ENCODE measurements around the gene RPL5.

The RPL5 gene

DNA sequence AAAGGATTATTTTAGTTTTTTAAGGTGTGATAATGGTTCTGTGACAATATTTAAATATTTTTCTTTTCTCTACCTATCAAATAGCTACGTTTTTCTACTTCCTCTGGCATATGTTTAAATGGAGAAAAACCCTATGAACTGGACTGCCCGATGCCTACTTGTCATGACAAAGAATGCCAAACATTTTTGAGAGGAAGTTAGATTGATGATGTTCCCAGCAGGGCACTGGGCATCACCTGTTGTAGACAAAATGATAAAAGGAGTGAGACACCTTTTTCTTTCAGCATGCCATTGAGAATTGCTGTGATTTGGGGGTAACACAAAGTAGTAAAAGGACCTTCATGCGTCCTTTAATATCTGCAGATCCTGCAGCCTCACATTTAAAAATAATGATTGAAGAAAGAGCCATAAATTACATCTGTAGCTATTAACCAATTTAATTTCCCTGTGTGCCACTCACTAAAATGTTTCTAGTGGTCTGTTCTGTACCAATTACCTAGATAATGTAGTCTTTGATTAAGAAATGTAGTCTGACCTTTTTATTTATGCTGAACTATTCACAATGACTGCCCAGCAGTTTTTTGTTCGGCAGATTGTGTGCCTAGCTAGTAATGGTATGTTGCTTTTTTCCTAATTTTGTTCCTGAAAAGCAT lies 47.6 kb downstream of the RPL5 start (continued):
- TF ChIP-seq, protein P1, sequence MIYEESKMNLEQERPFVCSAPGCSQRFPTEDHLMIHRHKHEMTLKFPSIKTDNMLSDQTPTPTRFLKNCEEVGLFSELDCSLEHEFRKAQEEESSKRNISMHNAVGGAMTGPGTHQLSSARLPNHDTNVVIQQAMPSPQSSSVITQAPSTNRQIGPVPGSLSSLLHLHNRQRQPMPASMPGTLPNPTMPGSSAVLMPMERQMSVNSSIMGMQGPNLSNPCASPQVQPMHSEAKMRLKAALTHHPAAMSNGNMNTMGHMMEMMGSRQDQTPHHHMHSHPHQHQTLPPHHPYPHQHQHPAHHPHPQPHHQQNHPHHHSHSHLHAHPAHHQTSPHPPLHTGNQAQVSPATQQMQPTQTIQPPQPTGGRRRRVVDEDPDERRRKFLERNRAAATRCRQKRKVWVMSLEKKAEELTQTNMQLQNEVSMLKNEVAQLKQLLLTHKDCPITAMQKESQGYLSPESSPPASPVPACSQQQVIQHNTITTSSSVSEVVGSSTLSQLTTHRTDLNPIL (CRISPR knock-in tag; IDR thresholded peaks at IDR 0.05; ENCODE audit: low read depth) = no peak
- TF ChIP-seq CSDC2 (CRISPR knock-in tag; IDR thresholded peaks at IDR 0.05) (no peak), ZC3H10 (CRISPR knock-in tag; IDR thresholded peaks at IDR 0.05) (no peak), ZNF70 (CRISPR knock-in tag; IDR thresholded peaks at IDR 0.05) (no peak), GLIS3 (CRISPR knock-in tag; IDR thresholded peaks at IDR 0.05) (no peak), ZFP30 (CRISPR knock-in tag; IDR thresholded peaks at IDR 0.05) (no peak), ESRRG (CRISPR knock-in tag; IDR thresholded peaks at IDR 0.05) (0 out of 2 replicates have a peak, but pooled peaks have one; percentile 50), TCF4 (CRISPR knock-in tag; IDR thresholded peaks at IDR 0.05; ENCODE audit: borderline replicate concordance) (peak; percentile 51; the same call in 1 of the 2 replicates), ISL1 (CRISPR knock-in tag; IDR thresholded peaks at IDR 0.05) (peak; percentile 93), OSR1 (CRISPR knock-in tag; IDR thresholded peaks at IDR 0.05) (no peak), BACH2 (CRISPR knock-in tag; IDR thresholded peaks at IDR 0.05; ENCODE audit: borderline replicate concordance) (no peak)
- TF ChIP-seq, protein P2, sequence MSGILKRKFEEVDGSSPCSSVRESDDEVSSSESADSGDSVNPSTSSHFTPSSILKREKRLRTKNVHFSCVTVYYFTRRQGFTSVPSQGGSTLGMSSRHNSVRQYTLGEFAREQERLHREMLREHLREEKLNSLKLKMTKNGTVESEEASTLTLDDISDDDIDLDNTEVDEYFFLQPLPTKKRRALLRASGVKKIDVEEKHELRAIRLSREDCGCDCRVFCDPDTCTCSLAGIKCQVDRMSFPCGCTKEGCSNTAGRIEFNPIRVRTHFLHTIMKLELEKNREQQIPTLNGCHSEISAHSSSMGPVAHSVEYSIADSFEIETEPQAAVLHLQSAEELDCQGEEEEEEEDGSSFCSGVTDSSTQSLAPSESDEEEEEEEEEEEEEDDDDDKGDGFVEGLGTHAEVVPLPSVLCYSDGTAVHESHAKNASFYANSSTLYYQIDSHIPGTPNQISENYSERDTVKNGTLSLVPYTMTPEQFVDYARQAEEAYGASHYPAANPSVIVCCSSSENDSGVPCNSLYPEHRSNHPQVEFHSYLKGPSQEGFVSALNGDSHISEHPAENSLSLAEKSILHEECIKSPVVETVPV (CRISPR knock-in tag; IDR thresholded peaks at IDR 0.05) = no peak
- TF ChIP-seq, protein P3, sequence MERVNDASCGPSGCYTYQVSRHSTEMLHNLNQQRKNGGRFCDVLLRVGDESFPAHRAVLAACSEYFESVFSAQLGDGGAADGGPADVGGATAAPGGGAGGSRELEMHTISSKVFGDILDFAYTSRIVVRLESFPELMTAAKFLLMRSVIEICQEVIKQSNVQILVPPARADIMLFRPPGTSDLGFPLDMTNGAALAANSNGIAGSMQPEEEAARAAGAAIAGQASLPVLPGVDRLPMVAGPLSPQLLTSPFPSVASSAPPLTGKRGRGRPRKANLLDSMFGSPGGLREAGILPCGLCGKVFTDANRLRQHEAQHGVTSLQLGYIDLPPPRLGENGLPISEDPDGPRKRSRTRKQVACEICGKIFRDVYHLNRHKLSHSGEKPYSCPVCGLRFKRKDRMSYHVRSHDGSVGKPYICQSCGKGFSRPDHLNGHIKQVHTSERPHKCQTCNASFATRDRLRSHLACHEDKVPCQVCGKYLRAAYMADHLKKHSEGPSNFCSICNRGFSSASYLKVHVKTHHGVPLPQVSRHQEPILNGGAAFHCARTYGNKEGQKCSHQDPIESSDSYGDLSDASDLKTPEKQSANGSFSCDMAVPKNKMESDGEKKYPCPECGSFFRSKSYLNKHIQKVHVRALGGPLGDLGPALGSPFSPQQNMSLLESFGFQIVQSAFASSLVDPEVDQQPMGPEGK (CRISPR knock-in tag; IDR thresholded peaks at IDR 0.05; ENCODE audit: borderline replicate concordance) = no peak

DNA sequence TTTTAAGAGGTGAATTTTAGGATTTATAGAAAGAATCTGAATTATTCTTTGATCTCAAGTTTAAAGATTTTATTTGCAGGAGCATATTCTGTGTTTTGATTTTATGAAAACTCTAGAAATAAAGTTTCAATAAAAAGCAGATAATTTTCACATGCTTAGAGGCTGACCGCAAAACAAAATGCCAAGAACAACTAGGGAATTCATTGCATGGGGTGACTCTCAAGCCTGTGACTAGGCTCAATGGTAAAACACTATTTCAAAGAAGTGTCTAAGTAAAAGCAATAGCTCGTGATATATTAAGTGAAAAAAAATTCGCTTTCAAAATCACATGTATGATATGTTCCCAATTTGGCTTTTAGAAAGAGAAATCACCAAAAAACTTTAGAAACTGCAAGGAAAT lies 49.6 kb downstream of the RPL5 start:
- ATAC-seq = no peak
- no peak for TF ChIP-seq BACH2 (CRISPR knock-in tag; IDR thresholded peaks at IDR 0.05; ENCODE audit: borderline replicate concordance)
- no peak for TF ChIP-seq SNAI2 (CRISPR knock-in tag; IDR thresholded peaks at IDR 0.05)
- no peak for TF ChIP-seq GLIS3 (CRISPR knock-in tag; IDR thresholded peaks at IDR 0.05)
- TF ChIP-seq ZC3H10 (CRISPR knock-in tag; IDR thresholded peaks at IDR 0.05) = no peak
- no peak for TF ChIP-seq ZFP3 (CRISPR knock-in tag; IDR thresholded peaks at IDR 0.05)
- no peak for TF ChIP-seq OSR1 (CRISPR knock-in tag; IDR thresholded peaks at IDR 0.05)
- TF ChIP-seq, protein P2 (CRISPR knock-in tag; IDR thresholded peaks at IDR 0.05) = no peak
- TF ChIP-seq ZNF565 (CRISPR knock-in tag; conservative IDR thresholded peaks at IDR 0.05; ENCODE audit: low read depth) = no peak
- TF ChIP-seq, protein P4, sequence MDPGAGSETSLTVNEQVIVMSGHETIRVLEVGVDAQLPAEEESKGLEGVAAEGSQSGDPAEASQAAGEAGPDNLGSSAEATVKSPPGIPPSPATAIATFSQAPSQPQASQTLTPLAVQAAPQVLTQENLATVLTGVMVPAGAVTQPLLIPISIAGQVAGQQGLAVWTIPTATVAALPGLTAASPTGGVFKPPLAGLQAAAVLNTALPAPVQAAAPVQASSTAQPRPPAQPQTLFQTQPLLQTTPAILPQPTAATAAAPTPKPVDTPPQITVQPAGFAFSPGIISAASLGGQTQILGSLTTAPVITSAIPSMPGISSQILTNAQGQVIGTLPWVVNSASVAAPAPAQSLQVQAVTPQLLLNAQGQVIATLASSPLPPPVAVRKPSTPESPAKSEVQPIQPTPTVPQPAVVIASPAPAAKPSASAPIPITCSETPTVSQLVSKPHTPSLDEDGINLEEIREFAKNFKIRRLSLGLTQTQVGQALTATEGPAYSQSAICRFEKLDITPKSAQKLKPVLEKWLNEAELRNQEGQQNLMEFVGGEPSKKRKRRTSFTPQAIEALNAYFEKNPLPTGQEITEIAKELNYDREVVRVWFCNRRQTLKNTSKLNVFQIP (CRISPR knock-in tag; IDR thresholded peaks at IDR 0.05; ENCODE audit: borderline replicate concordance, low read depth) = no peak
- TF ChIP-seq ZNF70 (CRISPR knock-in tag; IDR thresholded peaks at IDR 0.05) = no peak

DNA sequence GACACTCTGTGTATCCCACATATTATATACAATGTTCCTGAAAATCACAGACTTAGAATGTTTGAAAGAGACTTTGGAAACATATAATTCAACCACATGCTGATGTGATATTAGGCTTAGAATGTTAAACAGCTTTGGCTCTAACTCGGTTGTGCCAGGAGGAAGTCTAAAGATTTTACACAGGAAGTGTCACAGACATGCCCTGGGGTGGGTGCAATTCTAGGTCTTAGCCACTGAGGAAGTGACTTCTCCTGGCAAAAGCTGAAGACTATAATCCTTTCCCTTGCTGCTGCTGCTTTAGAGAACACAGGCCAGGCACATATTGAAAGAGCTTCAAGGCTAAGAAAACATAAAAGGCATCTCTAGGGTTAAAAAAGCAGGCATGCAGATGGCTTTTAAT lies 51.0 kb downstream of the RPL5 start:
- no peak for ATAC-seq
- TF ChIP-seq CSDC2 (CRISPR knock-in tag; IDR thresholded peaks at IDR 0.05) (no peak), ZNF565 (CRISPR knock-in tag; conservative IDR thresholded peaks at IDR 0.05; ENCODE audit: low read depth) (no peak), RARB (CRISPR knock-in tag; IDR thresholded peaks at IDR 0.05) (no peak), GLIS3 (CRISPR knock-in tag; IDR thresholded peaks at IDR 0.05) (no peak), SNAI2 (CRISPR knock-in tag; IDR thresholded peaks at IDR 0.05) (no peak), ZFP3 (CRISPR knock-in tag; IDR thresholded peaks at IDR 0.05) (no peak), TOX (CRISPR knock-in tag; IDR thresholded peaks at IDR 0.05; ENCODE audit: borderline replicate concordance) (no peak), OSR1 (CRISPR knock-in tag; IDR thresholded peaks at IDR 0.05) (no peak), ZFP30 (CRISPR knock-in tag; IDR thresholded peaks at IDR 0.05) (no peak), PPARA (CRISPR knock-in tag; IDR thresholded peaks at IDR 0.05; ENCODE audit: borderline replicate concordance) (no peak), ZNF70 (CRISPR knock-in tag; IDR thresholded peaks at IDR 0.05) (no peak), BACH2 (CRISPR knock-in tag; IDR thresholded peaks at IDR 0.05; ENCODE audit: borderline replicate concordance) (no peak), TCF4 (CRISPR knock-in tag; IDR thresholded peaks at IDR 0.05; ENCODE audit: borderline replicate concordance) (no peak), ESRRG (CRISPR knock-in tag; IDR thresholded peaks at IDR 0.05) (no peak)
- TF ChIP-seq, protein P5, sequence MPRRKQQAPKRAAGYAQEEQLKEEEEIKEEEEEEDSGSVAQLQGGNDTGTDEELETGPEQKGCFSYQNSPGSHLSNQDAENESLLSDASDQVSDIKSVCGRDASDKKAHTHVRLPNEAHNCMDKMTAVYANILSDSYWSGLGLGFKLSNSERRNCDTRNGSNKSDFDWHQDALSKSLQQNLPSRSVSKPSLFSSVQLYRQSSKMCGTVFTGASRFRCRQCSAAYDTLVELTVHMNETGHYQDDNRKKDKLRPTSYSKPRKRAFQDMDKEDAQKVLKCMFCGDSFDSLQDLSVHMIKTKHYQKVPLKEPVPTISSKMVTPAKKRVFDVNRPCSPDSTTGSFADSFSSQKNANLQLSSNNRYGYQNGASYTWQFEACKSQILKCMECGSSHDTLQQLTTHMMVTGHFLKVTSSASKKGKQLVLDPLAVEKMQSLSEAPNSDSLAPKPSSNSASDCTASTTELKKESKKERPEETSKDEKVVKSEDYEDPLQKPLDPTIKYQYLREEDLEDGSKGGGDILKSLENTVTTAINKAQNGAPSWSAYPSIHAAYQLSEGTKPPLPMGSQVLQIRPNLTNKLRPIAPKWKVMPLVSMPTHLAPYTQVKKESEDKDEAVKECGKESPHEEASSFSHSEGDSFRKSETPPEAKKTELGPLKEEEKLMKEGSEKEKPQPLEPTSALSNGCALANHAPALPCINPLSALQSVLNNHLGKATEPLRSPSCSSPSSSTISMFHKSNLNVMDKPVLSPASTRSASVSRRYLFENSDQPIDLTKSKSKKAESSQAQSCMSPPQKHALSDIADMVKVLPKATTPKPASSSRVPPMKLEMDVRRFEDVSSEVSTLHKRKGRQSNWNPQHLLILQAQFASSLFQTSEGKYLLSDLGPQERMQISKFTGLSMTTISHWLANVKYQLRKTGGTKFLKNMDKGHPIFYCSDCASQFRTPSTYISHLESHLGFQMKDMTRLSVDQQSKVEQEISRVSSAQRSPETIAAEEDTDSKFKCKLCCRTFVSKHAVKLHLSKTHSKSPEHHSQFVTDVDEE (CRISPR knock-in tag; IDR thresholded peaks at IDR 0.05) = no peak
